Activated naive CD8-positive, alpha-beta T cell treated with anti-CD3 and anti-CD28 coated beads, Interleukin-2, amount 10 ng/mL, durations not matched to agents 7 days and 5 days (primary cell): ENCODE measurements around the gene GABARAP. TPM values are rescaled to one million over a fixed set of nuclear protein-coding genes. Genes with fewer than 3 reads are reported as not detected.

Experiments used
- ATAC-seq: fragments of 150-1000 bp; cut with Tn5 transposase; one replicate; pipeline ENCODE4 v1.10.0; 2021; ENCODE audit warnings: low read depth, moderate library complexity
- POLR2A ChIA-PET: fragments of 350-600 bp; sonication (Branson Sonifier 250); formaldehyde crosslinking; loops from one replicate; lab custom pipeline; 2021; ENCODE audit warnings: antibody characterized with exemption; lab: Charles Lee
- DNase-seq: peaks from one replicate; pipeline ENCODE4 v3.0.0; 2021
- H3K27ac Mint-ChIP-seq: one replicate; pipeline ENCODE4 v1.8.0; 2022; ENCODE audit warnings: mild to moderate bottlenecking, mixed read lengths
- H3K27me3 Mint-ChIP-seq: one replicate; pipeline ENCODE4 v1.8.0; 2022; ENCODE audit warnings: mild to moderate bottlenecking, moderate library complexity, mixed read lengths
- H3K36me3 Mint-ChIP-seq: one replicate; pipeline ENCODE4 v1.8.0; 2021; ENCODE audit warnings: mild to moderate bottlenecking, mixed read lengths
- H3K4me1 Mint-ChIP-seq: one replicate; pipeline ENCODE4 v1.8.0; 2021; ENCODE audit warnings: mixed read lengths
- H3K4me3 Mint-ChIP-seq: one replicate; pipeline ENCODE4 v1.8.0; 2022; ENCODE audit warnings: mild to moderate bottlenecking, moderate library complexity, mixed read lengths
- H3K9me3 Mint-ChIP-seq: one replicate; pipeline ENCODE4 v1.8.0; 2021; ENCODE audit warnings: mixed read lengths
- total RNA-seq, 2 experiments: library from RNA; stranded (reverse); gene quantifications; one replicate each; pipeline ENCODE4 v1.2.3, GENCODE V29; 2021

Gene GABARAP
- 100 to 1,000 TPM; 244 to 251 TPM for total RNA-seq

DNA sequence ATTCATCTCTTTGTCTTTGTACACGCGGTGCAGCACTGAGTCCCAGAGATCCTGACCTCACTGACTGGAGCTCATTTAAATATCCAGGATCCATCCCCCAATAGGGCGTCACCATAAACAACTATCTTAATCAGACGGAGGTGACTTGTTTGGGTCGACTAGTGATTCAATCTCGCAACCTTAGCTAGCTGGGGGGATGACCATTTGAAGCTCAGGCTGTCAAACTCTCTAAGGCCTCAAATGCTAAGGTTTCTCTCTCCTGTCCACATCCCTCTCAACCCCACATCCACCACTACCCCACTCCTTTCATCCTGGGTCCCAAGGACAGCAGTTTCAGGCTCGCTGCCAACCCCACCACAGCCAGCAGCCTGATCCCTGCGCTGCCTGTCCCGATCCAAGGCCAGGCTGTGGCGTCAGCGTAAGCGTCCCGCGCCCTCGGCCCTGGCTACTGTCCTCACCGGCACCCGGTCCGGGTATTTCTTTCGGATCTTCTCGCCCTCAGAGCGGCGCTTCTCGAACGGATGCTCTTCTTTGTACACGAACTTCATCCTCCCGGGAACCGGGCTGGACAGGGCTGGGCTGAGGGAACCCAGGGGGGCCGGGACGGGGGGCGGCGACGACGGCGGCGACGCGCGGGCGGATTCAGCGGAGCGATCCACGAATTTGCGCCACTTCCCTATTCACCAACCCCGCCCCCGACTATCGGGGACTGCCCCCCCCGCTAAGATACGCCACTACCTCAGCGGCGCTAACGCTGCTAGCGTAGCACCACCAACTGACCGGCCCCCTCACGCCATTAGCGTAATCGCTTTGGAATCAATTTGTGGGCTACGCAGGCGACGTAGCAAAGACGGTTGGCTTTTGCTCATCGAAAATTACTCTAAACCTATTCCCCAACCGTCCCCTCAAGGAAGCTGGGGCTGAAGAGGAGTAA, at the start of gene GABARAP:
Gene GABARAP (minus strand): TSS at position 667 of the 934 bp plus-strand sequence. CDS start 119 bp downstream, at position 548.
- peak; percentile 94 for DNase-seq
- H3K9me3 Mint-ChIP-seq, result no peaks in the 10 kb centered on the region
- POLR2A ChIA-PET, result interaction anchor here (0.7 to 12.9 kb wide), 13 partner anchors 8 to 601 kb away, joined by 3 to 162 read pairs (median 3); partner anchors contain the start of genes ACADVL, ACAP1, CTDNEP1 and DLG4
- H3K27me3 Mint-ChIP-seq, result no peaks in the 10 kb centered on the region
- peak within 1 kb of the TSS; percentile 98 for H3K27ac Mint-ChIP-seq
- peak; percentile 21 for ATAC-seq
- peaks cover 35% of the 10 kb centered on the region for H3K4me1 Mint-ChIP-seq
- H3K4me3 Mint-ChIP-seq, result peak within 1 kb of the TSS; percentile 96
- peaks cover 21% of the 10 kb centered on the region for H3K36me3 Mint-ChIP-seq

DNA sequence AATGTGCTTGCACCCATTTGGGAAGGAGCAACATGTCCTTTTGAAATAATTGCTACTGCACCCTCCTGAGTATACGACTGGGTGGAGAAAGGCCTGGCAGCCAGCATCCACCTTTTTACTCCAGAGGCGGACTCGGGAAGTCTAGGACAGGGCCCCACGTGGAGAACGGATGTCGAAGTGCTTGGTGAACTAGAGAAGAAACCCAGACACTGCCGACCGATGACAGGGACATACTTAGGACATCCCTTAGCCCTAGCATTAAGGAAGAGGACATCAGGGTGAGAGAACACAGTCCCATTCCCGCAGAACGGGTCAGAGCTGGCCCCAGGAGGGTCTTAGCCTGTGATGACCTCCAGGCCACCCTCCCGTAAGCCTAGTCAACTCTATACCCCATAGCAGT, 48.4 kb upstream of the GABARAP start:
- POLR2A ChIA-PET, result interaction anchor here (0.6 kb wide), 2 partner anchors 13 to 25 kb away, joined by 6 to 7 read pairs; no protein-coding TSS in a partner anchor
- H3K9me3 Mint-ChIP-seq, result no peaks in the 10 kb centered on the region
- H3K27ac Mint-ChIP-seq, result no peak overlapping the region
- no peak for ATAC-seq
- H3K4me1 Mint-ChIP-seq, result peaks cover 13% of the 10 kb centered on the region
- no peak overlapping the region for H3K4me3 Mint-ChIP-seq
- no peak for DNase-seq
- H3K36me3 Mint-ChIP-seq, result no peaks in the 10 kb centered on the region
- H3K27me3 Mint-ChIP-seq, result peaks cover 50% of the 10 kb centered on the region

DNA sequence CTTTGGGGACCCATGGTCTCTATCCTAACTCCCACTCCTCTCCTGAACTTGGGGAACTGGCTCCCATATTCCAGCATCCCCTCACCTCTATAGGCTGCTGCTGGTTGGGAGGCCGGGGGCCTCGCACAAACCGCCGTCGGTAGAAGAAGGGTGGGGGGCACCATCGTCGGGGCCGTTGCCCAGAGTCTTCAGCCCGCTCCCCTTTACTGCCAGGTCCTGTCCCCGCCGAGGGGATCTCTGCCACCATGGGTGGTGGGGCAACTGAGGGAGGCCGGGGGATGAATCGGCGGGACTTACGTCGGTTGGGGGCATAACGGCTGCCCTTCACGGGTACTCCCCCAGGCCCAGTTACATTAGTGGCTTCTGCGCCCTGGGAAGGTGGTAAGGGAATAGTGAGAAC, 47.9 kb upstream of the GABARAP start:
- POLR2A ChIA-PET, result interaction anchor here (0.6 kb wide), 1 partner anchor 12 kb away, joined by 7 read pairs; no protein-coding TSS in a partner anchor
- H3K27me3 Mint-ChIP-seq, result peaks cover 45% of the 10 kb centered on the region
- no peaks in the 10 kb centered on the region for H3K36me3 Mint-ChIP-seq
- no peak for DNase-seq
- no peak overlapping the region for H3K4me3 Mint-ChIP-seq
- no peak overlapping the region for H3K27ac Mint-ChIP-seq
- H3K4me1 Mint-ChIP-seq, result peaks cover 10% of the 10 kb centered on the region
- ATAC-seq, result no peak
- H3K9me3 Mint-ChIP-seq, result no peaks in the 10 kb centered on the region

DNA sequence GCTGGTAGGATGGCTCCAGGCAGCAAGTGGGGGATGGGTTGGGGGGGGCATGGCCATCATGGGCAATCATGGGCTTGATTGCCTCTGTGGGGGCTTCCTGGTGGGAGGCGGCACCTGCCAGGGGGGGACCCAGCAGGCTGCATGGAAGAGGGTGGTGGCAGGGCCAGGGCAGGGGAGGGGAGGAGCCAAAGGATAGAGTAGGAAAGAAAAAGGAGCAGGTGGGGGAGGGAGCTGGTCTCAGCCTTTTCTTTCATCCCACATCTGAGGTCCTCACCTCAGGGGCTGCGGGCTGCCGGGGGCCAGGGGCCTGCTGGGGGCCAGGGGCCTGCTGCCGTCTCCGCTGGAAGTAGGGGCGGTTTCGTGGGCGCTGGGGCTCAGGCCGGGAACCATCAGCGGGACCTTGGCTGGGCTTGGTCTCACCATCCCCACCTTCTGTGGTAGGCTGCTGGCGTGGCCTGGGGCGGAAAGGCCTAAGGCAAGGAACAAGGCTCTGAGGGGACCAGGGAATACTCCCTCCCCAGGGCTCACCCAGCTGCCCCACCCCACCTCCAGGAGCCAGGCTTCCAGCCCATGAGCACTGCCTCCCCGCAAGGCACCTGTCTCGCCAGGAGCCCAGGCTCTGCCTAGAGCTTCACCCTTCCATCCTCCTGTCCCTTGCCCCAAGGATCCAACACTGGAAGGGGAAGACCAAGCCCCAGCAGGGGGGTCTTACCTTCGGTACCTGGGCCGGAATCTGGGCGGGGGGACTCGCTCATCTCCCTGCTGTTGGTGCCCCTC, 47.2 kb upstream of the GABARAP start:
- H3K36me3 Mint-ChIP-seq, result no peaks in the 10 kb centered on the region
- no peak overlapping the region for H3K27ac Mint-ChIP-seq
- peaks cover 8% of the 10 kb centered on the region for H3K4me1 Mint-ChIP-seq
- ATAC-seq, result no peak
- H3K4me3 Mint-ChIP-seq, result no peak overlapping the region
- H3K27me3 Mint-ChIP-seq, result peaks cover 42% of the 10 kb centered on the region
- DNase-seq, result no peak
- H3K9me3 Mint-ChIP-seq, result no peaks in the 10 kb centered on the region
- POLR2A ChIA-PET, result no interaction called here

DNA sequence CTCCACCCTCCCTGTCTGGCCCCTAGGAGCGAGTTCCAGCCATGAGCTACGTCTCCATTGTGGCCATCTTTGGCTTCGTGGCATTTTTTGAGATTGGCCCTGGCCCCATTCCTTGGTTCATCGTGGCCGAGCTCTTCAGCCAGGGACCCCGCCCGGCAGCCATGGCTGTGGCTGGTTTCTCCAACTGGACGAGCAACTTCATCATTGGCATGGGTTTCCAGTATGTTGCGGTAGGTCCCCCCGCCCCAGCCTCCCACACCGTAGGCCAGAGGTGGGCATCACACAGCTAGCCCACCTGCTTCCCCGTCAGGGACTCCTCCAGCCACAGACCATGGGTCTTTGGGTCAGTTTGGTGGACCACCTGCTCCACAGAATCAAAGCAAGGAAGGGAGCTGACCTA, 43.4 kb upstream of the GABARAP start:
- H3K27ac Mint-ChIP-seq, result no peak overlapping the region
- POLR2A ChIA-PET, result interaction anchor here (0.6 to 1.2 kb wide), 3 partner anchors 29 to 313 kb away, joined by 3 to 4 read pairs (median 4); partner anchors contain the start of gene ACAP1
- no peak for ATAC-seq
- peaks cover 34% of the 10 kb centered on the region for H3K27me3 Mint-ChIP-seq
- H3K36me3 Mint-ChIP-seq, result no peaks in the 10 kb centered on the region
- no peak for DNase-seq
- H3K9me3 Mint-ChIP-seq, result no peaks in the 10 kb centered on the region
- H3K4me1 Mint-ChIP-seq, result peaks cover 8% of the 10 kb centered on the region
- no peak overlapping the region for H3K4me3 Mint-ChIP-seq

DNA sequence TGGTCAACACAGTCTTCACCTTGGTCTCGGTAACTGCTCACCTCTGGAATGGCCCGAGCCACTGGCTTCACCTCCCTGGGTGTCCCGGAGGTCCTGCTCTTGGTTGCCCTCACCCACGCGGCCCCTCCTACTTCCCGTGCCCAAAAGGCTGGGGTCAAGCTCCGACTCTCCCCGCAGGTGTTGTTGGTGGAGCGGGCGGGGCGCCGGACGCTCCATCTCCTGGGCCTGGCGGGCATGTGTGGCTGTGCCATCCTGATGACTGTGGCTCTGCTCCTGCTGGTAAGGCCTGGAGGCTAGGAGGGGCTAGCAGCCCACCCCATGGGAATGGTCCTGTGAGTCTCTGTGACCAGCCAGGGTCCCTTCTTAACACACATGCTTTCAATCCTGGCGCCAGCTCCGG, 42.7 kb upstream of the GABARAP start:
- Mint-ChIP-seq H3K36me3 (no peaks in the 10 kb centered on the region), H3K27me3 (peaks cover 32% of the 10 kb centered on the region), H3K4me3 (no peak overlapping the region), H3K9me3 (no peaks in the 10 kb centered on the region), H3K4me1 (peaks cover 14% of the 10 kb centered on the region), H3K27ac (no peak overlapping the region)
- POLR2A ChIA-PET, result interaction anchor here (0.5 to 0.6 kb wide), 2 partner anchors 28 to 83 kb away, joined by 3 to 4 read pairs; no protein-coding TSS in a partner anchor
- DNase-seq (no peak), ATAC-seq (no peak)

DNA sequence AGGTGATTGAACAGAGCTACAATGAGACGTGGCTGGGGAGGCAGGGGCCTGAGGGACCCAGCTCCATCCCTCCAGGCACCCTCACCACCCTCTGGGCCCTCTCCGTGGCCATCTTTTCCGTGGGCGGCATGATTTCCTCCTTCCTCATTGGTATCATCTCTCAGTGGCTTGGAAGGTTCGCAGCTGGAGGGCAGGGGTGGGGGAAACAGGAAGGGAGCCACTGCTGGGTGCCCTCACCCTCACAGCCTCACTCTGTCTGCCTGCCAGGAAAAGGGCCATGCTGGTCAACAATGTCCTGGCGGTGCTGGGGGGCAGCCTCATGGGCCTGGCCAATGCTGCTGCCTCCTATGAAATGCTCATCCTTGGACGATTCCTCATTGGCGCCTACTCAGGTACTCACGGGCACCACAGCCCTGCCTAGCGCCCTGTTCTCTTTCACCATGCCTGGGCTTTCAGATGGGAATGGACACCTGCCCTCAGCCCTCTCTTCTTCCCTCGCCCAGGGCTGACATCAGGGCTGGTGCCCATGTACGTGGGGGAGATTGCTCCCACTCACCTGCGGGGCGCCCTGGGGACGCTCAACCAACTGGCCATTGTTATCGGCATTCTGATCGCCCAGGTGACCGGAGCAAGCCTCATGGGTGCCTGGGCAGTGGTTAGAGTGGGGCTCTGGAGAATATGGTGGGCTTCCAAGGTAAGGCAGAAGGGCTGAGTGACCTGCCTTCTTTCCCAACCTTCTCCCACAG, 41.4 kb upstream of the GABARAP start:
- Mint-ChIP-seq H3K4me3 (no peak overlapping the region), H3K36me3 (no peaks in the 10 kb centered on the region), H3K27ac (no peak overlapping the region), H3K27me3 (peaks cover 35% of the 10 kb centered on the region), H3K4me1 (peaks cover 14% of the 10 kb centered on the region), H3K9me3 (no peaks in the 10 kb centered on the region)
- DNase-seq (no peak), ATAC-seq (no peak)
- POLR2A ChIA-PET, result no interaction called here

DNA sequence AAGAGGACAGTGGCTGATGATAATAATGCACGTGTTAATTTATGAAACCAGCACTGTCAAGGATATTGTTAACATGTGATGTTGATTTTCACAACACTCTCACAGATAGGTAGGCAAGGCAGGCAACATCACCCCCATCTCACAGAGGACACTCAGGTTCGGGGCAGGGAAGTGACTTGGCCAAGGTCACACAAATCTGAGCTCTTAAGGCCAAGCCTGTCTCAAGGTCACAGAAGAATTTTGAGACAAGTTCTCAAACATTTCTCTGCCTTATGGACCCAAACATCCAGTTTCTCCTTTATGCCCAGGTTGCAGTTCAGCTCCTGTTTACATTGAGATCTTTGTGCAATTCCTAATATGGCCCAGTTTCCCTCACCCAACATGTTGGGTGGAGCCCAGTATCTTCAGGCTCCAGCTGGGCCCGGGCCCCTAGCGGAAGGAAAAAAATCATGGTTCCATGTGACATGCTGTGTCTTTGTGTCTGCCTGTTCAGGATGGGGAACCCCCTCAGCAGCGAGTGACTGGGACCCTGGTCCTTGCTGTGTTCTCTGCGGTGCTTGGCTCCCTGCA, 40.6 kb upstream of the GABARAP start:
- no peak for ATAC-seq
- H3K27ac Mint-ChIP-seq, result no peak overlapping the region
- H3K4me3 Mint-ChIP-seq, result no peak overlapping the region
- no peak for DNase-seq
- H3K9me3 Mint-ChIP-seq, result no peaks in the 10 kb centered on the region
- H3K36me3 Mint-ChIP-seq, result no peaks in the 10 kb centered on the region
- H3K4me1 Mint-ChIP-seq, result peaks cover 14% of the 10 kb centered on the region
- POLR2A ChIA-PET, result interaction anchor here (1.0 to 2.7 kb wide), 3 partner anchors 30 to 201 kb away, joined by 3 to 7 read pairs (median 3); partner anchors contain the start of gene POLR2A
- H3K27me3 Mint-ChIP-seq, result peaks cover 29% of the 10 kb centered on the region

DNA sequence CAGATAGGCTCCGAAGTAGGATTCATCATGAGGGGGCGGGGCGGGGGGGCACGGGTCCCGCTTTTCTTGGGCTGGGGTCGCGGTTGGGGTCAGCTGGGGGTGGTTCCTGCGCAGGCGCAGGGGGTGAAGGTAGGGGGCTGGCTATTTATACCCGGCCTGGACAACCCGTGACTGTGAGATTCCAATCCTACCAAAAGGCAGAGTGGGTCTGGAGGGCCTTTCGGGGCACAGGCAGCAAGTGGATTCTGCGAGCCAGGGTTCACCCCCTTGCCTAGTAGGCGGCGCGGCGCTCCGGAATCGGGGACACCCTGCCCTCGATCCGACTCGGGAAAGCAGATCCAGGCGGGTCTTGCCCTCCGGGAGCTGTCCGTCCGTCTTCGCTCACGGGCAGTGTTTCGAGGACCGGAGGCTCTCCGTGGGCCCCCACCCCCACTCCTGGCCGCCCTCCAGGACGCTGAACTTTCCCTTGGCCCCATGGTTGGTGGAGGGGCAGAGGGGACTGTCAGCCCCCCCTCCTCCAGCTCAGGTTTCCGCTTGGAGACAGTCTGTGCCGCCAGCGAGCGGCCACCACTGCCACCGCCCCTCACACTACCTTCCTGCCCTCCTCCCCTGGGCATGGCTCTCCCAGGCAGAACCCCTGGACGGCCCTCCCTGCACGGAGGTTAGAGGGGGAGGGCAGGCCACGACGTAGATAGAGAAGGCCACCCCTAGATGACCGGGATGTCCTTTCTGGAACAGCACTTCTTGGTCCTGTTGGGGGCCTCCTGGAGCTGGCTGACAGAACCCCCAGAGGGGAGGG, 39.9 kb upstream of the GABARAP start:
- H3K27ac Mint-ChIP-seq, result no peak overlapping the region
- DNase-seq (no peak), ATAC-seq (no peak)
- POLR2A ChIA-PET, result interaction anchor here (1.0 to 2.7 kb wide), 8 partner anchors 10 to 406 kb away, joined by 3 to 7 read pairs (median 4); partner anchors contain the start of genes ACADVL, ACAP1, DLG4 and POLR2A
- H3K27me3 Mint-ChIP-seq, result peaks cover 27% of the 10 kb centered on the region
- peak overlapping the region; percentile 80 for H3K4me3 Mint-ChIP-seq
- peaks cover 14% of the 10 kb centered on the region for H3K4me1 Mint-ChIP-seq
- no peaks in the 10 kb centered on the region for H3K9me3 Mint-ChIP-seq
- no peaks in the 10 kb centered on the region for H3K36me3 Mint-ChIP-seq

DNA sequence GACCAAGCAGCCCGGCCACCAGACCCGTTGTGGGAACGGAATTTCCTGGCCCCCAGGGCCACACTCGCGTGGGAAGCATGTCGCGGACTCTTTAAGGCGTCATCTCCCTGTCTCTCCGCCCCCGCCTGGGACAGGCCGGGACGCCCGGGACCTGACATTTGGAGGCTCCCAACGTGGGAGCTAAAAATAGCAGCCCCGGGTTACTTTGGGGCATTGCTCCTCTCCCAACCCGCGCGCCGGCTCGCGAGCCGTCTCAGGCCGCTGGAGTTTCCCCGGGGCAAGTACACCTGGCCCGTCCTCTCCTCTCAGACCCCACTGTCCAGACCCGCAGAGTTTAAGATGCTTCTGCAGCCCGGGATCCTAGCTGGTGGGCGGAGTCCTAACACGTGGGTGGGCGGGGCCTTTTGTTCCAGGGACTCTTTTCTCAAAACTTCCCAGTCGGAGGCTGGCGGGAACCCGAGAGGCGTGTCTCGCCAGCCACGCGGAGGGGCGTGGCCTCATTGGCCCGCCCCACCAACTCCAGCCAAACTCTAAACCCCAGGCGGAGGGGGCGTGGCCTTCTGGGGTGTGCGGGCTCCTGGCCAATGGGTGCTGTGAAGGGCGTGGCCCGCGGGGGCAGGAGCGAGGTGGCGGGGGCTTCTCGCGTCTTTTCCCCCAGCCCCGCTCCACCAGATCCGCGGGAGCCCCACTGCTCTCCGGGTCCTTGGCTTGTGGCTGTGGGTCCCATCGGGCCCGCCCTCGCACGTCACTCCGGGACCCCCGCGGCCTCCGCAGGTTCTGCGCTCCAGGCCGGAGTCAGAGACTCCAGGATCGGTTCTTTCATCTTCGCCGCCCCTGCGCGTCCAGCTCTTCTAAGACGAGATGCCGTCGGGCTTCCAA, 39.1 kb upstream of the GABARAP start, which contains the start of gene SLC2A4:
Gene SLC2A4 (plus strand): TSS at position 645 of the 879 bp plus-strand sequence. CDS start 217 bp downstream, at position 862.
- Mint-ChIP-seq H3K36me3 (no peaks in the 10 kb centered on the region), H3K27ac (no peak within 1 kb of the TSS), H3K4me1 (peaks cover 14% of the 10 kb centered on the region), H3K9me3 (no peaks in the 10 kb centered on the region), H3K4me3 (peak within 1 kb of the TSS; percentile 80), H3K27me3 (peaks cover 30% of the 10 kb centered on the region)
- POLR2A ChIA-PET, result interaction anchor here (0.7 to 2.7 kb wide), 8 partner anchors 11 to 407 kb away, joined by 3 to 7 read pairs (median 4); partner anchors contain the start of genes ACADVL, ACAP1, DLG4 and WRAP53
- ATAC-seq (peak; percentile 74), DNase-seq (peak; percentile 89)
